ENCODE data around the gene OSBPL1A. TPM values are rescaled to one million over a fixed set of nuclear protein-coding genes. Genes with fewer than 3 reads are reported as not detected.

Gene OSBPL1A
- total RNA-seq, 1 donor from 2014 or later: 42.0 TPM

DNA sequence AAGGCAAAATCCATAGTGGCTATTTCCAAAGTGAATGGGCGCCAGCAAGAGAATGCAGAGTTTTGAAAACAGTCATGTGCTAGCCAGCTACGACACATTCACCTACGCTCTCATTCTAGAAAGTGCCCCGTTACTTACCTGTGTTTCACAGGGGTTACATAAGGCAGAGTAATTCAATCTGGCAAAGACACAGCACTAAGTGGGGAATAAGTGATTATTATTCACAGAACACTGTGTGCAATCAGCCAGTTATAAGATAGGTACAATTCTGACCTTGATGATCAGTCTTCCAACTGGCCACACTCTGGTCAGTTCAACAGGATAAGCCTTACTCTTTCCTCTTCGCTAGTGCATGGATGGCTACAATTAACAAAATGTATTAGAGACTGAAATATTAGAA is 152.9 kb downstream of the OSBPL1A start:
- DNase-seq: no peak
- Histone ChIP-seq H3K4me3 (no peak overlapping the region), H3K36me3 (no peaks in the 10 kb centered on the region), H3K27ac (no peak overlapping the region), H3K9me3 (no peaks in the 10 kb centered on the region), H3K4me1 (no peaks in the 10 kb centered on the region), H3K27me3 (no peaks in the 10 kb centered on the region)
- ATAC-seq: no peak
- TF ChIP-seq, protein P1, sequence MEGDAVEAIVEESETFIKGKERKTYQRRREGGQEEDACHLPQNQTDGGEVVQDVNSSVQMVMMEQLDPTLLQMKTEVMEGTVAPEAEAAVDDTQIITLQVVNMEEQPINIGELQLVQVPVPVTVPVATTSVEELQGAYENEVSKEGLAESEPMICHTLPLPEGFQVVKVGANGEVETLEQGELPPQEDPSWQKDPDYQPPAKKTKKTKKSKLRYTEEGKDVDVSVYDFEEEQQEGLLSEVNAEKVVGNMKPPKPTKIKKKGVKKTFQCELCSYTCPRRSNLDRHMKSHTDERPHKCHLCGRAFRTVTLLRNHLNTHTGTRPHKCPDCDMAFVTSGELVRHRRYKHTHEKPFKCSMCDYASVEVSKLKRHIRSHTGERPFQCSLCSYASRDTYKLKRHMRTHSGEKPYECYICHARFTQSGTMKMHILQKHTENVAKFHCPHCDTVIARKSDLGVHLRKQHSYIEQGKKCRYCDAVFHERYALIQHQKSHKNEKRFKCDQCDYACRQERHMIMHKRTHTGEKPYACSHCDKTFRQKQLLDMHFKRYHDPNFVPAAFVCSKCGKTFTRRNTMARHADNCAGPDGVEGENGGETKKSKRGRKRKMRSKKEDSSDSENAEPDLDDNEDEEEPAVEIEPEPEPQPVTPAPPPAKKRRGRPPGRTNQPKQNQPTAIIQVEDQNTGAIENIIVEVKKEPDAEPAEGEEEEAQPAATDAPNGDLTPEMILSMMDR (IDR thresholded peaks at IDR 0.05): no peak
- intact Hi-C loops (cut with DNase I): no loop called here

DNA sequence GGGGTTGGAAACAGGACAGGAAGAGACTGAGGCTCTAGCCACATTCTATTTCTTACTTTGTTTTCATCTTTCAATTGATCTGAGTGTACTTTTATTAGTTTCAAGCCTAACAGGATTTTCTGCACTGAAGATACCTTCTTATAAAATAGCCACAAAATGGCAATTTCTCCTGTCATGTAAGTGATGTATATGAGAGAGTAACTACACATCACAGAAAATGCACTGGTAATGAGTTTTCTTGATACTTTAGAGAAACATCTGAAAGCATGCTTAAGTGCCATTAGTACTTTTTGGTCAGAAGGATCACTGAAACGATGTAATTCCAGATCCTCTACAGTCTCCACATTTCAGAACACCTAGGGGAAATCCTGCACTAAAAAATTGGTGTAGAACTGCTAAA is 153.9 kb downstream of the OSBPL1A start:
- H3K9me3 ChIP-seq: no peaks in the 10 kb centered on the region
- intact Hi-C loops (cut with DNase I): no loop called here
- ATAC-seq (no peak), DNase-seq (no peak)
- no peaks in the 10 kb centered on the region for H3K36me3 ChIP-seq
- TF ChIP-seq, protein P1 (IDR thresholded peaks at IDR 0.05): no peak
- no peak overlapping the region for H3K4me3 ChIP-seq
- H3K27me3 ChIP-seq: no peaks in the 10 kb centered on the region
- H3K4me1 ChIP-seq: no peaks in the 10 kb centered on the region
- no peak overlapping the region for H3K27ac ChIP-seq

DNA sequence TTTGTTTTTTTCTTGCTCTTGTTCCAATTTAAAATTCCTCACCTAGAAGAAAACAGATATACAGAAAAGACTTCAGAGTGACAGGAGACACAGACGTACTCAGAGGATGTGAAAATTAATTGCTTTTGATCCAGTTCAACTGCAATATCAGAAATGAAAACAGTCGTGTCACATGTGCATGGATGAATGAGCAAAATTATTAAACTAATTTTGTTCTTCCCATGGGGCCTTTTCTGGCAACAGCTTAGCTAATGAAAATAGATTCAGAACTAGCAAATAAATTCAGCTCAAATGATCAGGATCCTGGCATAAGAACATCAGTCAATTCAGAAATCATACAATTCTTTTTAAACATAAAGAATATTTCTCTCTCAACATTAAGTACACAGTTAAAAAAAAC is 158.3 kb downstream of the OSBPL1A start:
- no peak overlapping the region for H3K4me3 ChIP-seq
- TF ChIP-seq, protein P1 (IDR thresholded peaks at IDR 0.05): no peak
- H3K36me3 ChIP-seq: peaks cover 6% of the 10 kb centered on the region
- intact Hi-C loops (cut with DNase I): no loop called here
- DNase-seq: no peak
- H3K4me1 ChIP-seq: no peaks in the 10 kb centered on the region
- H3K27ac ChIP-seq: no peak overlapping the region
- no peak for ATAC-seq
- H3K27me3 ChIP-seq: no peaks in the 10 kb centered on the region
- H3K9me3 ChIP-seq: no peaks in the 10 kb centered on the region

DNA sequence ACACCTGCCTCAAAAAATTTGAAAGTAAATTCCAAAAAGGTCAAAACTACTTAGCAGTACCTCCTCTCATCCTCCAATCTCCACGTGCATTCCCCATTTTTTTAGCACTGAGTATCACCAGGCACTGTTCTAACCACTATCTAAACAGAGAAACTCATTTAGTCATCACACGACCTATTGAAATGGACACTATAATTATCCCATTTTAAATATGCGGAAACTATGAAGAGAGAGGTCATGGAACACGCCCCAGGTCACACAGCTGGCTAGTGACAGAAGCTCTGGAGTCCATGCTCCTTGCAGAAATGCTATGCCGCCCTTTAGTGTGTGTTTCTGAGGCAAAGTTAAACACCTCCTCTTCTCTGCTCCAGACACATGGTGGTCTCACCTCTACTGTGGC is 159.2 kb downstream of the OSBPL1A start:
- ATAC-seq (no peak), DNase-seq (no peak)
- Histone ChIP-seq H3K27me3 (no peaks in the 10 kb centered on the region), H3K27ac (no peak overlapping the region), H3K4me1 (no peaks in the 10 kb centered on the region), H3K9me3 (no peaks in the 10 kb centered on the region), H3K36me3 (peaks cover 6% of the 10 kb centered on the region), H3K4me3 (no peak overlapping the region)
- intact Hi-C loops (cut with DNase I): no loop called here
- TF ChIP-seq, protein P1 (IDR thresholded peaks at IDR 0.05): no peak

DNA sequence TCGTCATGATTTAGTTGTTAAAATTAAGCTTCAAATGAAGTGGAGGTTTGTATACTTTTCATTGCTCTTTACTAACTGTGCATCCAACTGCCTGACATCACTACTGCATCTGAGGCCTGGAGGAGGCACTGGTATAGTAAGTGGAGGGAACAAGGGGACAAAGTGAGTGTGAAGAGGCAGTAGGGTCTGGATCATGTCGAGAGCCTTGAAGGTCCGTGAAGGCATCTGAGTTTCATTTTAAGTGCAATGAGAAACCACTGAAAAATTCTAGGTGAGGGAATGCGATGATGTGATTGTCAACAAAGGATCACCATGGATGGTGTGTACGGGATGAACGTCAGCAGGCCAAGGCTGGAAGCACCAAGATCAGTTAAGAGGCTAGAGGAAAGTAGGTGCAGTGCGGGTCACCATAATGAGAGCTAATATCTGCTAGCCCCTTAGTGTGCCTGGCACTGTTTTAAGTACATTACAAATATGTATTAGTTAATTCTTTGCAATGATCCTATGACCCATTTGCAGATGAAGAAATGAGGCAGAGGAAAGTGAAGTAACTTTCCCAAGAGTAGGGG is 162.7 kb downstream of the OSBPL1A start:
- DNase-seq: no peak
- ATAC-seq: no peak

More for the DNA sequence above, 162.7 kb downstream of the OSBPL1A start:
- peaks cover 11% of the 10 kb centered on the region for H3K4me1 ChIP-seq
- H3K27me3 ChIP-seq: no peaks in the 10 kb centered on the region
- peaks cover 6% of the 10 kb centered on the region for H3K36me3 ChIP-seq
- H3K4me3 ChIP-seq: no peak overlapping the region
- TF ChIP-seq, protein P1 (IDR thresholded peaks at IDR 0.05): no peak
- no peak overlapping the region for H3K27ac ChIP-seq
- no peaks in the 10 kb centered on the region for H3K9me3 ChIP-seq
- intact Hi-C loops (cut with DNase I): no loop called here
